Bronchial epithelial cell (primary cell): ENCODE measurements around the gene C6orf136. TPM values are rescaled to one million over a fixed set of nuclear protein-coding genes. Genes with fewer than 3 reads are reported as not detected.

Experiments used
- DNase-seq: peaks from one replicate; pipeline ENCODE4 v3.0.0-alpha.2; 2010; ENCODE audit warnings: low read depth
- FAIRE-seq: peaks from 2 replicates; lab custom pipeline; 2011; peaks lifted over from hg19 to GRCh38; lab: Jason Lieb, UNC
- H3K27me3 ChIP-seq: 2 replicates; pipeline ENCODE4 v1.5.1; 2011; ENCODE audit warnings: low read length; ENCODE audit not compliant: control insufficient read depth, insufficient read depth
- H3K36me3 ChIP-seq: 2 replicates; pipeline ENCODE4 v1.5.1; 2011; ENCODE audit warnings: low read length; ENCODE audit not compliant: control insufficient read depth, insufficient read depth
- H3K4me3 ChIP-seq: 2 replicates; pipeline ENCODE4 v1.5.1; 2011; ENCODE audit warnings: mild to moderate bottlenecking, low read depth, low read length, control low read depth
- CTCF ChIP-seq: IDR thresholded peaks from 2 replicates; pipeline ENCODE4 v1.5.1; 2011; ENCODE audit warnings: mild to moderate bottlenecking, moderate library complexity, low read length, control low read depth, inconsistent platforms; ENCODE audit not compliant: insufficient read depth, severe bottlenecking
- total RNA-seq: library from RNA; depleted of rRNA; stranded (reverse); fragments of >200 nt; gene quantifications from 2 replicates; pipeline ENCODE4 v1.2.1, GENCODE V29; 2014

Gene C6orf136
- total RNA-seq, 1 donor from 2014 or later = 1.8 TPM

- FAIRE-seq = no peak
- no peak for DNase-seq
- no peak for TF ChIP-seq CTCF
- Histone ChIP-seq H3K27me3 (no peaks in the 10 kb centered on the region), H3K36me3 (peaks cover 28% of the 10 kb centered on the region), H3K4me3 (no peak overlapping the region)
Observed at GRCh38 chr6:30600451-30600961, 46.4 kb upstream of the C6orf136 start.

GRCh38 chr6:30601436-30601814, 45.5 kb upstream of the C6orf136 start:
- H3K4me3 ChIP-seq = no peak overlapping the region
- DNase-seq (no peak), FAIRE-seq (no peak)
- no peaks in the 10 kb centered on the region for H3K27me3 ChIP-seq
- TF ChIP-seq CTCF = no peak
- peaks cover 32% of the 10 kb centered on the region for H3K36me3 ChIP-seq

GRCh38 chr6:30601815-30602641, 44.9 kb upstream of the C6orf136 start:
- no peak overlapping the region for H3K4me3 ChIP-seq
- DNase-seq (no peak), FAIRE-seq (no peak)
- no peaks in the 10 kb centered on the region for H3K27me3 ChIP-seq
- TF ChIP-seq CTCF = no peak
- peaks cover 32% of the 10 kb centered on the region for H3K36me3 ChIP-seq

- no peak for TF ChIP-seq CTCF
- FAIRE-seq = no peak
- no peaks in the 10 kb centered on the region for H3K27me3 ChIP-seq
- no peak overlapping the region for H3K4me3 ChIP-seq
- peaks cover 36% of the 10 kb centered on the region for H3K36me3 ChIP-seq
- no peak for DNase-seq
Observed at GRCh38 chr6:30603961-30604360, 43.0 kb upstream of the C6orf136 start.

- DNase-seq (no peak), FAIRE-seq (no peak)
- peaks cover 16% of the 10 kb centered on the region for H3K36me3 ChIP-seq
Observed at GRCh38 chr6:30610065-30610464, 36.9 kb upstream of the C6orf136 start.

More at GRCh38 chr6:30610065-30610464, 36.9 kb upstream of the C6orf136 start:
- Histone ChIP-seq H3K4me3 (no peak overlapping the region), H3K27me3 (no peaks in the 10 kb centered on the region)
- no peak for TF ChIP-seq CTCF
